H1 (cell line): Measurements from ENCODE around the gene ITPKC. TPM values are rescaled to one million over a fixed set of nuclear protein-coding genes. Genes with fewer than 3 reads are reported as not detected.

Experiments
- CTCF ChIA-PET: fragments of 300-600 bp; sonication (Branson Sonifier 250); formaldehyde crosslinking; loops from one replicate; lab custom pipeline; 2021; ENCODE audit not compliant: partially characterized antibody; lab: Charles Lee
- POLR2A ChIA-PET: fragments of 300-600 bp; sonication (Branson Sonifier 250); formaldehyde crosslinking; loops from one replicate; lab custom pipeline; 2021; ENCODE audit warnings: inconsistent platforms; ENCODE audit not compliant: partially characterized antibody; lab: Charles Lee
- DNase-seq, 2 experiments: peaks; one replicate each; pipeline versions ENCODE4 v3.0.0 to v3.0.0-alpha.2; 2010 to 2022; ENCODE audit warnings: low spot score in 2 of 2, low read depth in 1 of 2, mixed read lengths in 1 of 2
- FAIRE-seq: peaks from 2 replicates; lab custom pipeline; 2011; peaks lifted over from hg19 to GRCh38; lab: Jason Lieb, UNC
- H2AFZ ChIP-seq: 2 replicates; pipeline ENCODE4 v1.8.1; 2012; ENCODE audit warnings: low read length, inconsistent platforms
- H2AK5ac ChIP-seq: 2 replicates; pipeline ENCODE4 v1.6.1; 2013; ENCODE audit warnings: low read depth, low read length
- H2BK120ac ChIP-seq: replicated peaks from 2 replicates; pipeline ENCODE3; 2013; ENCODE audit warnings: low read depth, low read length, inconsistent platforms
- H2BK12ac ChIP-seq: 2 replicates; pipeline ENCODE4 v1.6.1; 2013; ENCODE audit warnings: low read depth, low read length
- H2BK15ac ChIP-seq: 2 replicates; pipeline ENCODE4 v1.6.1; 2013; ENCODE audit warnings: low read length
- H2BK20ac ChIP-seq: 2 replicates; pipeline ENCODE4 v1.6.1; 2013; ENCODE audit warnings: low read length
- H2BK5ac ChIP-seq: 2 replicates; pipeline ENCODE4 v1.6.1; 2013; ENCODE audit warnings: low read depth, low read length
- H3K14ac ChIP-seq: 2 replicates; pipeline ENCODE4 v1.6.1; 2013; ENCODE audit warnings: inconsistent platforms; ENCODE audit not compliant: insufficient read length
- H3K18ac ChIP-seq: 2 replicates; pipeline ENCODE4 v1.6.1; 2013; ENCODE audit warnings: low read length; ENCODE audit errors: extremely low read depth
- H3K23ac ChIP-seq: 2 replicates; pipeline ENCODE4 v1.6.1; 2013; ENCODE audit warnings: inconsistent platforms; ENCODE audit not compliant: insufficient read length
- H3K23me2 ChIP-seq: 2 replicates; pipeline ENCODE4 v1.6.1; 2013; ENCODE audit warnings: low read depth, low read length
- H3K27ac ChIP-seq: 2 replicates; pipeline ENCODE4 v1.6.1; 2011; ENCODE audit warnings: low read depth, low read length, inconsistent platforms
- H3K27me3 ChIP-seq, 4 experiments: replicated peaks in 1 of 4; 1 replicate in 1 of 4; 2 replicates in 3 of 4; pipeline versions ENCODE4 v1.6.1 to v1.8.1; 2011 to 2013; ENCODE audit warnings: low read length in 3 of 4, mild to moderate bottlenecking in 3 of 4, inconsistent platforms in 2 of 4, mixed read lengths in 2 of 4, moderate library complexity in 1 of 4; ENCODE audit not compliant: control insufficient read depth in 3 of 4, insufficient read depth in 3 of 4; ENCODE audit errors: extremely low read depth in 1 of 4
- H3K36me3 ChIP-seq, 4 experiments: 2 replicates each; pipeline versions ENCODE4 v1.6.1 to v1.8.1; 2011 to 2013; ENCODE audit warnings: mild to moderate bottlenecking in 4 of 4, low read length in 3 of 4, moderate library complexity in 2 of 4, control low read depth in 1 of 4, inconsistent platforms in 1 of 4; ENCODE audit not compliant: insufficient read depth in 4 of 4, control insufficient read depth in 2 of 4
- H3K4ac ChIP-seq: replicated peaks from 2 replicates; pipeline ENCODE3; 2013; ENCODE audit warnings: low read length, low read depth, mixed read lengths, inconsistent platforms; ENCODE audit not compliant: insufficient read length
- H3K4me1 ChIP-seq, 4 experiments: replicated peaks in 1 of 4; 1 replicate in 1 of 4; 2 replicates in 3 of 4; pipeline versions ENCODE4 v1.6.1 to v1.8.1; 2011 to 2013; ENCODE audit warnings: low read length in 3 of 4, inconsistent platforms in 2 of 4, mixed read lengths in 1 of 4; ENCODE audit not compliant: insufficient read depth in 4 of 4, control insufficient read depth in 3 of 4
- H3K4me2 ChIP-seq, 2 experiments: 2 replicates each; pipeline versions ENCODE4 v1.6.1 to v1.8.1; 2011 to 2013; ENCODE audit warnings: low read depth in 2 of 2, low read length in 2 of 2, control low read depth in 1 of 2, inconsistent platforms in 1 of 2, mild to moderate bottlenecking in 1 of 2; ENCODE audit not compliant: insufficient read depth in 1 of 2
- H3K4me3 ChIP-seq, 4 experiments: fragments of 200-600, 300-600 bp in 1 of 4; sonication (generic), shearing (Covaris generic), sonication (Bioruptor Twin) in 1 of 4; 2 replicates each; pipeline versions ENCODE4 v1.5.1 to v1.8.1; 2011 to 2016; ENCODE audit warnings: low read length in 4 of 4, low read depth in 3 of 4, control low read depth in 2 of 4, inconsistent platforms in 2 of 4, mild to moderate bottlenecking in 2 of 4, mixed read lengths in 1 of 4, moderate library complexity in 1 of 4; ENCODE audit not compliant: insufficient read depth in 2 of 4; ENCODE audit errors: extremely low read depth in 1 of 4
- H3K56ac ChIP-seq: replicated peaks from 2 replicates; pipeline ENCODE3; 2013; ENCODE audit warnings: low read depth, mild to moderate bottlenecking, mixed read lengths, low read length, inconsistent platforms; ENCODE audit not compliant: insufficient read length
- H3K79me1 ChIP-seq: 2 replicates; pipeline ENCODE4 v1.6.1; 2013; ENCODE audit warnings: low read depth, low read length, control low read depth
- H3K79me2 ChIP-seq, 2 experiments: 2 replicates each; pipeline versions ENCODE4 v1.6.1 to v1.8.1; 2012 to 2013; ENCODE audit warnings: low read length in 2 of 2, mild to moderate bottlenecking in 2 of 2, inconsistent platforms in 1 of 2; ENCODE audit not compliant: insufficient read depth in 2 of 2, control insufficient read depth in 1 of 2
- H3K9ac ChIP-seq, 4 experiments: replicated peaks in 1 of 4; 1 replicate in 1 of 4; 2 replicates in 3 of 4; pipeline versions ENCODE4 v1.6.1 to v1.8.1; 2011 to 2013; ENCODE audit warnings: low read depth in 3 of 4, low read length in 3 of 4, control low read depth in 2 of 4, mild to moderate bottlenecking in 2 of 4, moderate library complexity in 2 of 4, inconsistent platforms in 1 of 4; ENCODE audit errors: extremely low read depth in 1 of 4
- H3K9me3 ChIP-seq, 2 experiments: 2 replicates each; pipeline versions ENCODE4 v1.6.1 to v1.8.1; 2012 to 2013; ENCODE audit warnings: mild to moderate bottlenecking in 2 of 2, moderate library complexity in 2 of 2, control low read depth in 1 of 2, inconsistent platforms in 1 of 2, low read depth in 1 of 2, low read length in 1 of 2, mixed read lengths in 1 of 2; ENCODE audit not compliant: insufficient read depth in 2 of 2
- H4K20me1 ChIP-seq, 2 experiments: replicated peaks in 1 of 2; 2 replicates each; pipeline versions ENCODE3 to v1.8.1; 2011 to 2013; ENCODE audit warnings: inconsistent platforms in 2 of 2, low read length in 2 of 2, mild to moderate bottlenecking in 1 of 2; ENCODE audit not compliant: insufficient read depth in 2 of 2, control insufficient read depth in 1 of 2
- H4K5ac ChIP-seq: 2 replicates; pipeline ENCODE4 v1.6.1; 2013; ENCODE audit warnings: low read length, low read depth, mixed read lengths, inconsistent platforms; ENCODE audit not compliant: insufficient read length
- H4K8ac ChIP-seq: 2 replicates; pipeline ENCODE4 v1.8.0; 2013; ENCODE audit warnings: mild to moderate bottlenecking, moderate library complexity, low read length, inconsistent platforms; ENCODE audit not compliant: insufficient read depth; ENCODE audit errors: extremely low read depth
- H4K91ac ChIP-seq: replicated peaks from 2 replicates; pipeline ENCODE3; 2013; ENCODE audit warnings: low read length, mixed read lengths, inconsistent platforms; ENCODE audit not compliant: insufficient read length
- ATF3 ChIP-seq: IDR thresholded peaks from 2 replicates; pipeline ENCODE4 v1.6.1; 2011; ENCODE audit warnings: low read depth, mild to moderate bottlenecking, low read length; ENCODE audit not compliant: insufficient read depth
- EGR1 ChIP-seq: IDR thresholded peaks from 2 replicates; pipeline ENCODE4 v1.6.1; 2011; ENCODE audit warnings: low read depth, low read length, borderline replicate concordance
- GABPA ChIP-seq: IDR thresholded peaks from 2 replicates; pipeline ENCODE4 v1.6.1; 2011; ENCODE audit warnings: mild to moderate bottlenecking, low read length, moderate library complexity, borderline replicate concordance; ENCODE audit not compliant: insufficient read depth
- JUN ChIP-seq: IDR thresholded peaks from 2 replicates; pipeline ENCODE4 v1.6.1; 2011; ENCODE audit warnings: low read depth, mild to moderate bottlenecking, improper control_type of control experiment, low read length
- PHF8 ChIP-seq: fragments of 200-600 bp; sonication (generic); conservative IDR thresholded peaks from 2 replicates; pipeline ENCODE4 v1.7.1; 2012; ENCODE audit warnings: low read depth, mild to moderate bottlenecking, inconsistent platforms, low read length, moderate library complexity
- RBBP5 ChIP-seq: IDR thresholded peaks from 2 replicates; pipeline ENCODE4 v1.7.1; 2012; ENCODE audit warnings: low read depth, mild to moderate bottlenecking, inconsistent platforms, low read length, moderate library complexity, borderline replicate concordance
- SIN3A ChIP-seq, 2 experiments: IDR thresholded peaks in 1 of 2; conservative IDR thresholded peaks in 1 of 2; 2 replicates each; pipeline ENCODE4 v1.6.1; 2011 to 2012; ENCODE audit warnings: low read length in 2 of 2, improper control_type of control experiment in 1 of 2, low read depth in 1 of 2, mild to moderate bottlenecking in 1 of 2
- SIX5 ChIP-seq: IDR thresholded peaks from 2 replicates; pipeline ENCODE4 v1.6.1; 2011; ENCODE audit warnings: mild to moderate bottlenecking, low read depth, low read length
- SP2 ChIP-seq: IDR thresholded peaks from 2 replicates; pipeline ENCODE4 v1.6.1; 2012; ENCODE audit warnings: mild to moderate bottlenecking, low read length, inconsistent platforms
- TEAD4 ChIP-seq: IDR thresholded peaks from 2 replicates; pipeline ENCODE4 v1.6.1; 2012; ENCODE audit warnings: low read depth, low read length, inconsistent platforms, mixed read lengths
- WGBS, 2 experiments: shearing (Covaris generic) in 1 of 2; methylation state at CpG; one replicate each; pipeline versions ENCODE4 v1.1.6 to v1.1.7; 2013 to 2015; ENCODE audit warnings: low lambda C conversion rate in 2 of 2, mixed read lengths in 2 of 2, inconsistent platforms in 1 of 2, low coverage in 1 of 2, missing lambda C conversion rate in 1 of 2; ENCODE audit not compliant: insufficient replicate concordance in 2 of 2, insufficient coverage in 1 of 2, insufficient read length in 1 of 2; ENCODE audit errors: extremely low coverage in 1 of 2, missing lambda C conversion rate in 1 of 2; 5-methylcytosine and 5-hydroxymethylcytosine counted together
- polyA plus RNA-seq, 7 experiments: library from polyadenylated mRNA; depleted of rRNA in 3 of 7; stranded (reverse) in 5 of 7; unstranded in 2 of 7; fragments of >200 nt in 5 of 7; fragments of 200-250 nt in 2 of 7; gene quantifications; 1 replicate in 5 of 7; 2 replicates in 1 of 7; 4 replicates in 1 of 7; pipeline versions ENCODE4 v1.2.1 to v1.2.3, GENCODE V29; 2011 to 2013; ENCODE audit warnings: missing spikeins in 2 of 7, mixed read lengths in 2 of 7
- total RNA-seq: library from RNA; stranded (reverse); fragmentation: NEBNext Ultra II Directional; extraction: Animal tissue kit (Norgen Biotek cat#: 25700); gene quantifications from 2 replicates; pipeline ENCODE4 v1.2.1, GENCODE V29; 2021

ITPKC gene
- total and polyA plus RNA-seq, 2 of the 8 experiments (the other 6 are each of a cell fraction or from before 2014, with no cell fraction given), result 5.2 to 8.9 TPM

DNA sequence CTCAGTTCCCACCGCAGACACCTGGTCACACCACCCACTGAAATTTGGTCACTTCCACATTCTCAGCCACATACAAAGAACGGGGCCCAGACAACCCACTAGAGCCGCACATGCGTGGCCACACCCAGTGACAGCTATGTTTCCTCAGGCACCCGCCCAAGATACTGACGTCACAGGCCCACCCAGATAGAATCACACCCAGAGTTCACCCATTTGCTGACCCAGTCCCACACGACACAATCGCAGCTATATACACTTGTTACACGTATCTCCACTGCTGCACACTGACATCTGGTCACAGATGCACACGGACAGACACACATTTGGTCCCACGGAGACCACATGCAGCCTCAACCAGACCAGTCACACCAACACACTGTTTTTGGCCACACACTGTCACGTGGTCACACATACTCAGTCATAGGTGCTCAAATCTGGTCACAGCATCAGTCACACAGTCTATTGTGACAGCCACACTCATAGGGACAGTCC is 29.3 kb upstream of the ITPKC start:
- H3K27ac ChIP-seq, result no peak overlapping the region
- H2BK20ac ChIP-seq, result no peak overlapping the region
- H3K79me1 ChIP-seq, result peaks cover 12% of the 10 kb centered on the region
- no peak overlapping the region for H2AFZ ChIP-seq
- no peak overlapping the region for H3K4me3 ChIP-seq
- no peak overlapping the region for H4K8ac ChIP-seq
- no peak for FAIRE-seq
- H3K23ac ChIP-seq, result no peak overlapping the region
- WGBS, 2 experiments, result 91% methylated on average over 12 of the region's 12 CpGs; no CpG with 5 or more reads in 1 of the 2 experiments
- peaks cover 6 to 21% of the 10 kb centered on the region in 2 experiments for H4K20me1 ChIP-seq
- no peak overlapping the region for H4K91ac ChIP-seq
- H2BK120ac ChIP-seq, result no peak overlapping the region
- H2BK5ac ChIP-seq, result no peak overlapping the region; the same call in 1 of the 2 replicates
- H3K27me3 ChIP-seq, result no peaks in the 10 kb centered on the region
- no peak overlapping the region for H3K9ac ChIP-seq
- no peak overlapping the region for H2AK5ac ChIP-seq
- 0 out of 2 replicates have a peak overlapping the region, but pooled peaks have one; percentile 20 for H2BK12ac ChIP-seq
- H3K14ac ChIP-seq, result no peak overlapping the region
- CTCF ChIA-PET, result interaction anchor here (1.6 to 1.7 kb wide), 2 partner anchors 15 to 25 kb away, joined by 5 to 6 read pairs; no protein-coding TSS in a partner anchor
- peaks cover 0 to 25% (median 15%) of the 10 kb centered on the region in 4 experiments; a peak in 6 of 7 replicates for H3K4me1 ChIP-seq
- peaks cover 0 to 21% of the 10 kb centered on the region in 2 experiments; a peak in 3 of 4 replicates for H3K79me2 ChIP-seq
- H3K56ac ChIP-seq, result no peak overlapping the region
- no peak overlapping the region for H2BK15ac ChIP-seq
- DNase-seq, result no peak
- H3K18ac ChIP-seq, result no peak overlapping the region
- no peak for TF ChIP-seq EGR1
- TF ChIP-seq TEAD4, result no peak
- TF ChIP-seq SIX5, result no peak
- TF ChIP-seq ATF3, result no peak
- no peak for TF ChIP-seq SIN3A (conservative IDR thresholded peaks at IDR 0.05 in 1 of 2, IDR thresholded peaks at IDR 0.05 in 1 of 2; ENCODE audit: low read depth in 1 of 2, low read length in 2 of 2)
- TF ChIP-seq JUN, result no peak
- no peak for TF ChIP-seq GABPA
- no peak for TF ChIP-seq PHF8
- TF ChIP-seq RBBP5, result no peak
- TF ChIP-seq SP2, result no peak
- TF ChIP-seq, all 59 proteins: peak for 0
- H4K5ac ChIP-seq, result no peak overlapping the region
- POLR2A ChIA-PET, result no interaction called here
- H3K36me3 ChIP-seq, result peaks cover 4 to 21% (median 8%) of the 10 kb centered on the region in 4 experiments; a peak in 5 of 8 replicates
- H3K9me3 ChIP-seq, result no peaks in the 10 kb centered on the region
- H3K23me2 ChIP-seq, result peaks cover 16% of the 10 kb centered on the region
- no peak overlapping the region for H3K4ac ChIP-seq
- H3K4me2 ChIP-seq, result no peak overlapping the region; a peak in 1 of 4 replicates
